K562 (cell line): ENCODE data around the gene MYL12A. TPM values are rescaled to one million over a fixed set of nuclear protein-coding genes. Genes with fewer than 3 reads are reported as not detected.
A peak's percentile ranks its signal among the peaks of the same experiment; 100 is the strongest.

Source experiments
- ATAC-seq: fragments of 200-7000 bp; cut with Tn5 transposase; 3 replicates; pipeline ENCODE4 v1.9.1; 2020; ENCODE audit warnings: moderate library complexity
- BruUV-seq: library from RNA; stranded (reverse); fragments of 400-500 nt; replicated peaks from 2 replicates; lab custom pipeline; 2021; lab: Mats Ljungman, UMichigan
- CTCF ChIA-PET: fragments of 300-600 bp; formaldehyde crosslinking; extraction: SDS; loops from one replicate; lab custom pipeline; 2021; ENCODE audit warnings: low intra/inter-chr PET ratio; lab: Yijun Ruan, JAX
- POLR2A ChIA-PET: fragments of 300-600, 350-650 bp; sonication (Branson Sonifier 250); formaldehyde crosslinking; extraction: SDS; loops from one replicate; lab custom pipeline; 2021; ENCODE audit warnings: antibody characterized with exemption, inconsistent platforms; lab: Yijun Ruan, JAX
- DNase-seq, 4 experiments: peaks; one replicate each; pipeline versions ENCODE4 v3.0.0 to v3.0.0-alpha.2; 2011 to 2018; ENCODE audit warnings: low spot score in 3 of 4, mixed read lengths in 3 of 4; ENCODE audit errors: extremely low read depth in 1 of 4
- FAIRE-seq: peaks from 2 replicates; lab custom pipeline; 2011; peaks lifted over from hg19 to GRCh38; lab: Jason Lieb, UNC
- H2AFZ ChIP-seq: 2 replicates; pipeline ENCODE4 v1.6.0; 2011; ENCODE audit warnings: low read depth, low read length, control low read depth, inconsistent platforms
- H3K27ac ChIP-seq: fragments of 200-600 bp; 3 replicates; pipeline ENCODE4 v1.8.0; 2011; ENCODE audit warnings: low read depth, mild to moderate bottlenecking, control low read depth, inconsistent platforms, low read length, moderate library complexity, mixed read lengths; ENCODE audit errors: extremely low read depth
- H3K27me3 ChIP-seq, 2 experiments: fragments of 300-600 bp in 1 of 2; 2 replicates in 1 of 2; 3 replicates in 1 of 2; pipeline versions ENCODE4 v1.6.0 to v1.8.0; 2011; ENCODE audit warnings: inconsistent platforms in 2 of 2, low read length in 2 of 2, mild to moderate bottlenecking in 1 of 2, mixed read lengths in 1 of 2, moderate library complexity in 1 of 2; ENCODE audit not compliant: control insufficient read depth in 2 of 2, insufficient read depth in 2 of 2
- H3K36me3 ChIP-seq: fragments of 300-600 bp; 3 replicates; pipeline ENCODE4 v1.8.0; 2011; ENCODE audit warnings: mild to moderate bottlenecking, low read length, inconsistent platforms; ENCODE audit not compliant: control insufficient read depth, insufficient read depth
- H3K4me1 ChIP-seq, 2 experiments: fragments of 200-600 bp in 1 of 2; replicated peaks in 1 of 2; 2 replicates in 1 of 2; 3 replicates in 1 of 2; pipeline versions ENCODE4 v1.5.1 to v1.8.0; 2011; ENCODE audit warnings: inconsistent platforms in 2 of 2, low read length in 2 of 2, mild to moderate bottlenecking in 1 of 2, mixed read lengths in 1 of 2, moderate library complexity in 1 of 2; ENCODE audit not compliant: control insufficient read depth in 2 of 2, insufficient read depth in 2 of 2
- H3K4me2 ChIP-seq: 2 replicates; pipeline ENCODE4 v1.6.1; 2011; ENCODE audit warnings: low read length, control low read depth, inconsistent platforms, mixed read lengths; ENCODE audit not compliant: insufficient read depth
- H3K4me3 ChIP-seq: fragments of 200-600 bp; sonication (generic), shearing (Covaris generic); 2 replicates; pipeline ENCODE4 v1.5.1; 2016; ENCODE audit warnings: control low read depth, inconsistent platforms
- H3K79me2 ChIP-seq: fragments of 200-600 bp; 3 replicates; pipeline ENCODE4 v1.8.0; 2011; ENCODE audit warnings: low read length, inconsistent platforms; ENCODE audit not compliant: control insufficient read depth, insufficient read depth
- H3K9ac ChIP-seq, 2 experiments: 2 replicates each; pipeline versions ENCODE4 v1.6.0 to v1.6.1; 2011; ENCODE audit warnings: low read depth in 2 of 2, low read length in 2 of 2, control low read depth in 1 of 2, inconsistent platforms in 1 of 2, mild to moderate bottlenecking in 1 of 2, mixed read lengths in 1 of 2; ENCODE audit not compliant: insufficient read depth in 1 of 2
- H3K9me1 ChIP-seq: one replicate; pipeline ENCODE4 v1.6.0; 2011; ENCODE audit warnings: inconsistent platforms, mild to moderate bottlenecking, low read length, moderate library complexity; ENCODE audit not compliant: control insufficient read depth, insufficient read depth
- H3K9me3 ChIP-seq: replicated peaks from 2 replicates; pipeline ENCODE4 v1.5.1; 2011; ENCODE audit warnings: low read depth, low read length, inconsistent platforms; ENCODE audit not compliant: control insufficient read depth, insufficient read depth
- H4K20me1 ChIP-seq: replicated peaks from 2 replicates; pipeline ENCODE4 v1.6.1; 2011; ENCODE audit warnings: low read length, inconsistent platforms, mixed read lengths; ENCODE audit not compliant: control insufficient read depth, insufficient read depth
- ATF3 ChIP-seq, 2 experiments: fragments of 450-650 bp in 1 of 2; sonication (generic) in 1 of 2; formaldehyde crosslinking in 1 of 2; IDR thresholded peaks in 1 of 2; conservative IDR thresholded peaks in 1 of 2; 2 replicates each; pipeline versions ENCODE4 v1.6.1 to v1.8.1; 2016 to 2023; ENCODE audit warnings: mild to moderate bottlenecking in 2 of 2, moderate library complexity in 2 of 2, inconsistent platforms in 1 of 2, missing genetic modification reagents in 1 of 2
- CREB3L1 ChIP-seq: fragments of 450-650 bp; IDR thresholded peaks from 2 replicates; pipeline ENCODE4 v1.6.1; 2014; ENCODE audit warnings: low read depth, mild to moderate bottlenecking, moderate library complexity, borderline replicate concordance
- FOXA3 ChIP-seq, 2 experiments: fragments of 450-650 bp in 1 of 2; sonication (generic) in 1 of 2; formaldehyde crosslinking; IDR thresholded peaks in 1 of 2; conservative IDR thresholded peaks in 1 of 2; 2 replicates each; pipeline versions ENCODE4 v1.4.0 to v1.8.0; 2020 to 2022; ENCODE audit warnings: mild to moderate bottlenecking in 2 of 2, missing genetic modification reagents in 1 of 2
- MGA ChIP-seq: fragments of 450-650 bp; IDR thresholded peaks from 2 replicates; pipeline ENCODE4 v1.6.1; 2016; ENCODE audit warnings: mild to moderate bottlenecking, moderate library complexity
- PHB ChIP-seq: fragments of 250-450 bp; sonication (Bioruptor Pico); IDR thresholded peaks from 2 replicates; pipeline ENCODE4 v1.5.0; 2021
- ZKSCAN8 ChIP-seq: fragments of 200-800 bp; sonication (Bioruptor generic); IDR thresholded peaks from 2 replicates; pipeline ENCODE4 v1.6.1; 2016; ENCODE audit warnings: missing genetic modification characterization, missing compliant biosample characterization
- ZNF551 ChIP-seq: fragments of 250-450 bp; sonication (Bioruptor Pico); IDR thresholded peaks from 2 replicates; pipeline ENCODE4 v1.5.0; 2021; ENCODE audit warnings: mild to moderate bottlenecking, moderate library complexity
- WGBS: fragments of 100-300 bp; shearing (Covaris generic); methylation state at CpG from one replicate; pipeline ENCODE4 v1.1.6; 2016; ENCODE audit warnings: low coverage, mixed read lengths; ENCODE audit not compliant: insufficient coverage; ENCODE audit errors: missing lambda C conversion rate; 5-methylcytosine and 5-hydroxymethylcytosine counted together
- in situ Hi-C: fragments of 300-500 bp; cut with MboI; formaldehyde crosslinking; loops from 4 replicates; pipeline ENCODE4 v1.15.0; 2018; ENCODE audit warnings: inconsistent platforms, mixed read lengths
- intact Hi-C: fragments of 100-400 bp; cut with micrococcal nuclease; formaldehyde crosslinking; loops from 2 replicates; pipeline ENCODE4 v1.14.2; 2022
- polyA plus RNA-seq, 8 experiments: library from polyadenylated mRNA; depleted of rRNA in 4 of 8; stranded (reverse) in 5 of 8; unstranded in 3 of 8; fragments of >200 nt; fragmentation: Nextera tagmentation in 2 of 8; fragmentation: Illumina TruSeq in 1 of 8; extraction: Ambion mirVana in 2 of 8; extraction: Trizol in 1 of 8; gene quantifications; 2 replicates each; pipeline versions ENCODE4 v1.2.1 to v1.2.3, GENCODE V29; 2011 to 2014; ENCODE audit warnings: inconsistent platforms in 1 of 8, missing spikeins in 1 of 8
- total RNA-seq, 7 experiments: library from RNA; depleted of rRNA in 6 of 7; stranded (reverse); fragments of >200 nt in 6 of 7; fragmentation: Illumina TruSeq in 2 of 7; extraction: Trizol in 2 of 7; gene quantifications; 2 replicates each; pipeline versions ENCODE4 v1.2.1 to v1.2.3, GENCODE V29; 2011 to 2021; ENCODE audit warnings: low replicate concordance in 1 of 7

Gene MYL12A
- total and polyA plus RNA-seq, 9 of the 15 experiments (the other 6 are each of a cell fraction or from before 2014, with no cell fraction given): 308 to 1,031 (median 559) TPM

- intact Hi-C loops (no loop called here), in situ Hi-C loops (no loop called here)
- Histone ChIP-seq H4K20me1 (no peaks in the 10 kb centered on the region), H3K9me3 (no peaks in the 10 kb centered on the region), H3K9me1 (no peaks in the 10 kb centered on the region), H3K36me3 (no peaks in the 10 kb centered on the region), H3K4me1 (peaks cover 3 to 12% of the 10 kb centered on the region in 2 experiments; a peak in 3 of 5 replicates), H3K79me2 (no peaks in the 10 kb centered on the region), H3K9ac (no peak overlapping the region), H2AFZ (peak overlapping the region; percentile 75), H3K4me2 (no peak overlapping the region), H3K4me3 (no peak overlapping the region), H3K27me3 (no peaks in the 10 kb centered on the region), H3K27ac (no peak overlapping the region)
- WGBS: 31% methylated on average over 7 of the region's 7 CpGs
- ATAC-seq (peak; percentile 86), FAIRE-seq (peak; percentile 71), DNase-seq (peak in 1 of 4 experiments; percentile 60)
- CTCF ChIA-PET: no interaction called here
- no TSS peak for BruUV-seq
- POLR2A ChIA-PET: interaction anchor here (0.7 kb wide), 1 partner anchor 147 kb away, joined by 3 read pairs; no protein-coding TSS in a partner anchor
- TF ChIP-seq PHB (CRISPR knock-in tag) (no peak), FOXA3 (CRISPR knock-in tag; conservative IDR thresholded peaks at IDR 0.05 in 1 of 2, IDR thresholded peaks at IDR 0.05 in 1 of 2) (no peak), ZNF551 (CRISPR knock-in tag) (no peak), ZKSCAN8 (peak; percentile 83; the same call in 1 of the 2 replicates), ATF3 (IDR thresholded peaks at IDR 0.05) (peak; percentile 68), ATF3 (CRISPR knock-in tag; conservative IDR thresholded peaks at IDR 0.05) (no peak), CREB3L1 (no peak), MGA (peak; percentile 79)
These were observed 57.8 kb downstream of the MYL12A start for GRCh38 chr18:3305354-3305762.
